CD1c-positive myeloid dendritic cell (primary cell): ENCODE results near the gene WDR70.
"Not testable (repeated sequence)": the region's sequence is repeated elsewhere in the genome, so short reads cannot be mapped to it uniquely, and the experiment has no call there.

Experiments
- DNase-seq: peaks from one replicate; pipeline ENCODE4 v3.0.0-alpha.2; 2016; ENCODE audit errors: extremely low spot score

Gene WDR70

DNA sequence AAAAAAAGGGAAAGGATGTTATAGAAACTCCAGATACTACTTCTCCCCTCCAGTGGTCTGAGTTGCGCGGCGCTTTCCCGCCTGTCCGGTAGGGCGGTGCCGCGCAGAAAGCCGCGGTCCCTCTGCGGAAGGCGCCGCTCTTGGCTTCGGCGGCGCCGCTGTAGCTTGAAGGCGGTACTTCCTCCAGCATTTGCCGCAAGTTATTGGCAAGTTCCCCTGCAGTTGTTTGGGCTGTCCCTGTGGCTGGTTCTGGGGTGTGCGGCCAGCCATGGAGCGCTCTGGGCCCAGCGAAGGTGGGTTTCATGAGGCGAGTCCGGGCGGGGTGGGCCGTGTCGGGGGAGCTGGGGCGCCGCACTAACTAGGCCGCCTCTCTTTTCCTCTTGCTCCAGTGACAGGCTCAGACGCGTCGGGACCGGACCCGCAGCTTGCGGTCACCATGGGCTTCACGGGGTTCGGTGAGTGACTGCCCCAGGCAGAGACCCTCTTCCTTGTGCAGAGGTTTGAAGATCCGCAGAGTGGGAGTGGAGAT lies at the start of gene WDR70:
Gene WDR70, plus strand, starts transcription at position 219 of the 529 bp plus-strand sequence. Its CDS starts 50 bp downstream, at position 269.
- DNase-seq = peak; percentile 95

DNA sequence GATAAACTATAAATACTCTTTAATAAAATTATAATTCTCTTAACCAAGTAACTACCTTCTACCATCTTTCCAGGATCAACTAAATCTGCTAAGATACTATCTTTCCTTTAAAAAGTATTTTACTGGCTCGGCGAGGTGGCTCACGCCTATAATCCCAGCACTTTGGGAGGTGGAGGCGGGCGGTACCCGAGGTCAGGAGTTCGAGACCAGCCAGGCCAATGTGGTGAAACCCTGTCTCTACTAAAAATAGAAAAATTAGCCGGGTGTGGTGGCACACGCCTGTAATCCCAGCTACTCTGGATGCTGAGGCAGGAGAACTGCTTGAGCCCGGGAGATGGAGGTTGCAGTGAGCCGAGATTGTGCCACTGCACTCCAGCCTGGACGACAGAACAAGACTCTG lies 44.4 kb upstream of the WDR70 start:
- not testable (repeated sequence) for DNase-seq

DNA sequence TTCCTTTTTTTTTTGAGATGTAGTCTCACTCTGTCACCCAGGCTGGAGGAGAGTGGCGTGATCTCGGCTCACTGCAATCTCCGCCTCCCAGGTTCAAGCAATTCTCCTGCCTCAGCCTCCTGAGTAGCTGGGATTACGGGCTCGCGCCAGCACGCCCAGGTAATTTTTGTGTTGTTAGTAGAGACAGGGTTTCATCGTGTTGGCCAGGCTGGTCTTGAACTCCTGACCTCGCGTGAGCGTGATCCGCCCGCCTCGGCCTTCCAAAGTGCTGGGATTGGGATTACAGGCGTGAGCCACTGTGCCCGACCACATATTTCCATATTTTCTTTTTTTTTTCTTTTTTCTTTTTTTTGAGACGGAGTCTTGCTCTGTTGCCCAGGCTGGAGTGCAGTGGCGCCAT lies 36.4 kb upstream of the WDR70 start:
- not testable (repeated sequence) for DNase-seq

DNA sequence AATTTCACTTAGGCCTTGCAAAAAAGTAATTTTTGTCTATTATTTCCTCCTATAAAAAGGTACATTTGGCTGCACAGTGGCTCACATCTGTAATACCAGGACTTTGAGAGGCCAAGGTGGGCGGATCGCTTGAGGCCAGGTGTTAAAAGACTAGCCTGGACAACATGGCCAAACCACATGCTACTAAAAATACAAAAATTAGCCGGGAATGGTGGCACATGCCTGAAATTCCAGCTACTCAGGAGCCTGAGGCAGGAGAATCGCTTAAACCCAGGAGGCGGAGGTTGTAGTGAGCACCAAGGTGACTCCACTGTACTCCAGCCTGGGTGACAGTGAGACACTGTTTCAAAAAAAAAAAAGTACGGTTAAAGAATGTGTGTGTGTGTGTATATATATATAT lies 24.0 kb upstream of the WDR70 start:
- DNase-seq = no peak

DNA sequence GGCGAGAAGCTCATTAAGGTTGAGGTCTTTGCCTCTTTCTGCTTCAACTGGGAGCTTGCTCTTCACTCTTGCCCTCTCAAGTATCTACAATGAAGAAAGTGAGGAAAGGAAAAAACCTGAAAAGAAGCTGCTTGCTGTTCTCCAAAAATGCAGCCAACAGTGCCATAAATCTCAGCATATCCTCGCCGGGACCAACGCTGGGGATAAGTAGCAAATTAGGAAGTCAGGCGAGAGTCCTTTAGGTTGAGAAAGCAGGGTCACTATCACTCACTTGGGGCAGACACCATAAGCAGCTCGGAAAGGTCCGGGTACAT lies 8.6 kb upstream of the WDR70 start:
- DNase-seq = no peak

DNA sequence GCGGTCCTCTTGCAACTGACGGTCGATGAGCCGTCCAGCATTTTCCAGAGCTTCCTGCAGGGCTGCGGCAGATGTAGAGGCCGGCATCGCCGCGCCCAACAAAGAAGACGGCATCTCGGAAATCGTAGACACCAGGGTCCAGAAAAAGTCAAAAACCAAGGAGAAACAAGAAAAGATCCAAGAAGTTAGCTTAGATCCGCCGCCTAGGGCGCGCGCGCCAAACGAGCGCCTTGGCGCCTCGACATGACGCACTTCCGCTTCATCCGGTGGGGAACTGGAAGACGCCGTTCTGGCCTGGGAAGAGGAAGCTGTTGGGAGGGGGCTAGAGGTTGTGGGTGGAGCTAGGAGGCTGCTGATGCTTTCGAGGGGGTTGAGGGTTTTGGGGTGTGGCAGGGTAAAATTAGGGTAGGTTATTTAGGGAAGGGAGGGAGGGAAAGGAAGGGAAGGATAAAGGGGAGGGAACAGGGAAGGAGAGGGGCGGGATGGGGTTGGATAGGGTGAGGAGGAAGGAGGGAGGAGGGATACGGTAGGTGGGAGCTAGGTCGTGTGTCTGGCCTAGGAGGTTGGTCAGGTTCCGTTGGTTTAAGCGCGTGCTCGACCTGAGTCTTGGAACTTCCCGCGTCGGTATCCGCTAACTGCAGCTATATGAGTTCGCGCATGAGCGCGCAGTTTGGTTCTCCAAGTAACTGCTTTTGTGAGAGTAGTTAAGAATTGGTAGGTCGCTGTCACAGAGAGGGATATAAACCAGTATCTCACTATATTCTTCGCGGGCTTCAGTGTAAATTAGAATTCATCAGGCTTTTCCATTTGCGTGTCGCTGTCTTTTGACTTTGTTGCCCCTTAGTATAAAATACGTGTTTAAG lies 8.0 kb upstream of the WDR70 start, which contains the start of gene NUP155:
Gene NUP155, minus strand, starts transcription at position 243 of the 863 bp plus-strand sequence. Its CDS starts 129 bp downstream, at position 114.
- peak; percentile 94 for DNase-seq

DNA sequence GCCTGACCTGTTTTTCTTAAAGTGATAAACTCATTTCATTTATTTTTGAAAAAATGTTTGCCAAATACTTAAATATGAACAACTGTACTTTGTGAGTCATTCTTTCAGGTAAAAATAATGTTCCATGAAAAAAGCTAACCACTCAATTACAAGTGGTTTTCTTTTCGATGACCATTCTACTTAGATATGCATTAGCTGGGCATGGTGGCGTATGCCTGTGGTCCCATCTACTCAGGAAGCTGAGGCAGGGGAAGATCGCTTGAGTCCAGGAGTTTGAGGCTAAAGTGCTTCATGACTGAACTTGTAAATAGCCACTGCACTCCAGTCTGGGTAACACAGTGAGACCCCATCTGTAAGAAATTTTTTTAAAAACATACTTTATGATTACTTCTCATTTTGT lies 4.0 kb upstream of the WDR70 start:
- no peak for DNase-seq

DNA sequence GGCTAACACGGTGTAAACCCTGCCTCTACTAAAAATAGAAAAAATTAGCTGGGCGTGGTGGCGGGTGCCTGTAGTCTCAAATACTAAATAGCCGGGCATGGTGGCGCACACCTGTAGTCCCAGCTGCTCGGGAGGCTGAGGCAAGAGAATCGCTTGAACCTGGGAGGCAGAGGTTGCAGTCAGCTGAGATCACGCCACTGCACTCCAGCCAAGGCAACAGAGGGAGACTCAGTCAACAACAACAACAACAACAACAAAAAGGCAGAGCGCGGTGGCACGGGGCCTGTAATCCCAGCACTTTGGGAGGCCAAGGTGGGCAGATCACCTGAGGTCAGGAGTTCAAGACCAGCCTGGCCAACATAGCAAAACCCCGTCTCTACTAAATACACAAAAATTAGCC lies 1.1 kb upstream of the WDR70 start:
- DNase-seq = not testable (repeated sequence)

DNA sequence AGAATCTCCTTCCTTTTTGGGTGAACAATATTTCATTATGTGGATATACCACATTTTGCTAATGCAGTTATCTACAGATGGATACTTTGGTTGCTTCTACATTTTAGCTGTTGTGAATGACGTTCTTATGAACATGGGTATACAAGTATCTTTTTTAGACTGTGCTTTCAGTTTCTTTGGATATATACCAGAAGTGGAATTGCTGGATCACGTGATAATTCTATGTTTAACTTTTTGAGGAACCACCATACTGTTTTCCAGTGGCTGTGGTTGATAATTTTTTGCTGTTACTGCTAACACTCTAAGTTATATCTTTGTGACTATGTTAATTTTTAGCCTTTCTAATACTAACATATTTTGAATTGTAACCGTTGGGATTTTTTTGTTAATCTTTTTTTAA lies 12.5 kb downstream of the WDR70 start:
- peak; percentile 50 for DNase-seq

DNA sequence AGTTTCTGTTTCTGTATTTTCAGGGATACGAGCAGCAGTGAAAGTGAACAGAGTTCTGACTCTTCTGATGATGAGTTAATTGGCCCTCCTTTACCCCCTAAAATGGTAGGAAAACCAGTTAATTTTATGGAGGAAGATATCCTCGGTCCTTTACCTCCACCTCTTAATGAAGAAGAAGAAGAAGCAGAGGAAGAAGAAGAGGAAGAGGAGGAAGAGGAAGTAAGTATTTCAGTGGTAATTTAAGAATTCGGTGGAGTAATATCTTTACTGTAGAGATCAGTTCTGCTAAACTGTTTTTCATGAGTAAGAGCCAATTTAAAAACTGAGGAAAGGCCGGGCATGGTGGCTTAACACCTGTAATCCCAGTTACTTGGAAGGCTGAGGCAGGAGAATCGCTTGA lies 17.2 kb downstream of the WDR70 start:
- no peak for DNase-seq

DNA sequence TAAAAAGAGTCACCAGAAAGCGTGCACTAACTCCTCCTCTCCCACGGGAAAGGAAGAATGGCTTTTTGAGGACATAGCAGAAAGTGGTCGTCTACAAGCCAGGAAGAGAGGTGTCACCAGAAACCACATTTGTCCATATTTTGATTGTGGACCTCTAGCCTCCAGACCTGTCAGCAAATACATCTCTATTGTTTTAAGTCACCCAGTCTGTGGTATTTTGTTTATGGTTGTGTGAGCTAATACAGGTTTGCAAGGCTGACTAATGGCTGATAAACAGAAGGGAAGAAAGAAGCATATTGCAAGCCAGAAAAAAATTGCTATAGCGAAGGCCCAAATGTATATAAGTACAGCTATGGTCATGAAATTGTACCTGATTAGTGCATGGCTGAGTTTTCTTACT lies 21.4 kb downstream of the WDR70 start:
- DNase-seq = no peak

DNA sequence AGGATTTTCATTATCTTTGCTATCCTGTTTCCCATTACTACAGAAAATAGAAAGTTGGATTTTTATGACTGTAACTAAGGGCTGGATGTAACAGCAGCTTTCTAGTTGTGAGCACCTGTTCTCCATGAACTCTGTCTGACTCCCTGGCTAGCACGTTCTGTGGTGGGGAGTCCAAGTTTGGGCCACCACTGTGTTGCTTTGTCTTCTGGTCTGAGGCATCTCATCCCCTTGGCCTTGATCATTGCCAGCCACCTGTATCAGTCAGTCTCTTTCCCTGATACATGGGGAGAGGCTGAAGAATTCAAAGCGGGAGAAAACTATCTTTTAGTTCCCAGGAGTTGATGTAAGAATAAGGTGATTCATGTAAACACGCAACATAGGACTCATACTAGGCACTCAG lies 33.4 kb downstream of the WDR70 start:
- no peak for DNase-seq

DNA sequence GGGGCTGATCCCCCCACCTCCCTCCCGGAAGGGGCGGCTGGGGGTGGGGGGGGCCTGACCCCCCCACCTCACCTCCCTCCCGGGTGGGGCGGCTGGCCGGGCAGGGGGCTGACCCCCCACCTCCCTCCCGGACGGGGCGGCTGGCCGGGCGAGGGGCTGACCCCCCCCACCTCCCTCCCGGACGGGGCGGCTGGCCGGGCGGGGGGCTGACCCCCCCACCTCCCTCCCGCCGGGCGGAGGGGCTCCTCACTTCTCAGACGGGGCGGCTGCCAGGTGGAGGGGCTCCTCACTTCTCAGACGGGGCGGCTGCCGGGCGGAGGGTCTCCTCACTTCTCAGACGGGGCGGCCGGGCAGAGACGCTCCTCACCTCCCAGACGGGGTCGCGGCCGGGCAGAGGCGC lies 36.3 kb downstream of the WDR70 start:
- not testable (repeated sequence) for DNase-seq

DNA sequence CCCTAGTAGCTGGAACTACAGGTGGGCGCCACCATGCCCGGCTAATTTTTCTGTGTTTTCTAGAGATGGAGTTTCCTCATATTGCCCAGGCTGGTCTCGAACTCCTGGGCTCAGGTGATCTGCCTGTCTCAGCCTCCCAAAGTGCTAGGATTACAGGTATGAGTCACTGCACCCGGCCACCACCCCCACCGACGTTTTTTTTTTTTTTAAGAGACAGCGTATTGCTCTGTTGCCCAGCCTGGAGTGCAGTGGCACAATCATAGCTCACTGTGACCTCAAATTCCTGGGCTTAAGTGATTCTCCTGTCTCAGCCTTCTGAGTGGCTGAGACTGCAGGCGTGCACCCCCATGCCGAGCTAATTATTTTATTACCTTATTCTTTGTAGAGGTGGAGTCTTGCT lies 38.2 kb downstream of the WDR70 start:
- DNase-seq = no peak

DNA sequence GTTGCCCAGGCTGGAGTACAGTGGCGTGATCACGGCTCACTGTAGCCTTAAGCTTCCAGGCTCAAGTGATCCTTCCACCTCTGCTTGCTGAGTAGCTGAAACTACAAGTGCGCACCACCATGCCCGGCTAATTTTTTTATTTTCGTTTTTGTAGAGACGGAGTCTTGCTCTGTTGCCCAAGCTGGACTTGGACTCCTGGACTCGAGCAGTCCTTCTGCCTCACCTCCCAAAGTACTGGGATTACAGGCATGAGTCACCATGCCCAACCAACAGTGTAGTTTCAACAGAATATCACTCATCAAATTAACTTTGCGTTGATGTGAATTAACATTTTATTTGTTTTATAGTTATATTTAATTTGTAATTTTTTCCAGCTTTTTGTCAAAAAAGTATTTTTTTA lies 45.3 kb downstream of the WDR70 start:
- no peak for DNase-seq

DNA sequence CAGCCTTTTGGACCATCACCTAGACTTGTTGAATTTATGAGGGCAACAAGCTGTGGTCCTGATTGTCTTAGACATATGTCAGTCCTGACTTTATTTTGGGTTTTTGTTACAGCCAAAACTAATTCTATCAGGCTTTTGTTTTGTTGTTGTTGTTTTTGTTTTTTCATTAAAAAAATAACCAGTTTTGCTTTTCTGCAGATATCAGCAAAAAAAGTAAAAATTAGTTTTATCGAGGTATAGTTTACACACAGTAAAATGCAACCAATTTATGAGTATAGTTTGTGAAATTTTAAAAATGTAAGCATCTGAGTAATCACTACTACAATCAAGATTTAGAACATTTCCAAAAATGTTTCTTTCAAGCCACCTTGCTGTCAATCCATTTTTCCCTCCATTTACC lies 48.9 kb downstream of the WDR70 start:
- DNase-seq = no peak

DNA sequence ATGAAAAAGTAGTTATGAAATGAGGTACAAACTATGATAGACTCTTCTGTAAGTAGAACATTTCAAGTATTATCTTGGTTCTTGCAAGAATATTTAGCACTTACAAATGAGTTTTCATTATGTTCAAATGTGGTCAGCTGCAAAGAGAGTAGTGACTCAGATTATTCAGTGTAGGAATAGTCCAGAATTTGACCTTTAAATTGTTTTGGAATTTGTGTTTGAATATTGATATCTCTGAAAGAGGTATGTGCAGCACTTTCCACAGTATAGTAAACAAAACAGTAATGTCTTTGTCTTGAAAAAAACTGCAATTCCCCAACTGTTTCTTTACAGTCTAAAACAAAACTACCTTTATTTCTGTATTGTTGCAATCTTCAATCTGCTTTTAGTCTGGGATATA lies 56.1 kb downstream of the WDR70 start:
- DNase-seq = no peak

DNA sequence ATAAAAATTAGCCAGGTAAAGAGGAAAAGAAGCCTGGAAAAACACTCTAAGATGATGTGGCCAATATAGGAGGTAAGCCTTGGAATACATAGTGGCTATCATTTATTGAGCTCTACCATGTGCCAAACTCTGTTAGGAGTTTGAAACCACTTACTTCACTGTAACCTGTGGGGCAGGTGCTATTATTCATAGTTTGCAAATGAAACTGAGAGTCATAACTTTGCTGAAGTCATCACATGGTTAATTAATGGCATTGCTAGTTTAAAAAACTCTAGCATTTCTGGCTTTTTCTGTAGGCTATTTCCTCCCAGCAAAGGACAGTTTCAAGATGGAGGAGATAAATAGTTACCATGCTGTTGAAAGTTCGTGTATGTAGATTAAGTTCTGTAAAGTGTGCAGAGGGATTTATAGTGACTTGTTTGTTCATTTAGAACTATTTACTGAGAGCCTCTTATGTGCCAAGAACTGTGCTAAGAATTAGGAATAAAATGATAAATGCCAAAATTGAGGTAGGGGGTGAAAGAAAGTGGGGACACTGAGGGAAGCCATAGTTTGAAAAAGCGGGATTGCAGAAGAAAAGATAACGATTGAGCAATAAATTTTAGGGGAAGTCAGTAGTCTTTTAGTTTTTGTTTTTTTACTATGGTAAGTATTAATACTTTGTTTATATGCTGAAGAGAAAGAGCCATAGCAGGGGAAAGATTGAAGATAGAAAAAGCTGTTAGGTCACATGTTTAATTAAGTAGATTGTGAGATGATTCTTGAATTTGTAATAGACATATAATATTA lies 57.2 kb downstream of the WDR70 start:
- DNase-seq = no peak

DNA sequence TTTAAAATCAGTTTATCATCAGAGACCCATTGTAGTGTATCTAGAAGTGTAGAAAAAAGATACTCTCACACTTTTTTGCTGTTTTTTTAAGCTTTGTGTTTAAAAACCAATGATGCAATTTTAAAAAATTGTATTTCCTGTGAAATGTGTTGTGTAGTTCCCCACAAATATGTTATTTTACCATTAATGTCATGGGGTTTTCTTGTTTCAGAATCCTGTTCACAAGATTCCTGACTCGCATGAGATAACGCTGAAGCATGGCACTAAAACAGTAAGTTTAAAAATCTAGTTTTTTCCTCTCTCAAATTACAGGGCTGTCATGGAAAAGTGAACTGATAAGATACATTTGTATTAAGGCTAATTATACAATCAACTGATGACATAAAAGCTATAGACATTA lies 58.6 kb downstream of the WDR70 start:
- no peak for DNase-seq

DNA sequence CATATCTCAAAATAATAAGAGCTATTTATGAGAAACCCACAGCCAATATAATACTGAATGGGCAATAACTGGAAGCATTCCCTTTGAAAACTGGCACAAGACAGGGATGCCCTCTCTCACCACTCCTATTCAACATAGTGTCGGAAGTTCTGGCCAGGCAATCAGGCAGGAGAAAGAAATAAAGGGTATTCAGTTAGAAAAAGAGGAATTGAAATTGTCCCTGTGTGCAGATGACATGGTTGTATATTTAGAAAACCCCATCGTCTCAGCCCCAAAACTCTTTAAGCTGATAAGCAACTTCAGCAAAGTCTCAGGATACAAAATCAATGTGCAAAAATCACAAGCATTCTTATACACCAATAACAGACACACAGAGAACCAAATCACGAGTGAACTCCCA lies 66.7 kb downstream of the WDR70 start:
- DNase-seq = not testable (repeated sequence)

DNA sequence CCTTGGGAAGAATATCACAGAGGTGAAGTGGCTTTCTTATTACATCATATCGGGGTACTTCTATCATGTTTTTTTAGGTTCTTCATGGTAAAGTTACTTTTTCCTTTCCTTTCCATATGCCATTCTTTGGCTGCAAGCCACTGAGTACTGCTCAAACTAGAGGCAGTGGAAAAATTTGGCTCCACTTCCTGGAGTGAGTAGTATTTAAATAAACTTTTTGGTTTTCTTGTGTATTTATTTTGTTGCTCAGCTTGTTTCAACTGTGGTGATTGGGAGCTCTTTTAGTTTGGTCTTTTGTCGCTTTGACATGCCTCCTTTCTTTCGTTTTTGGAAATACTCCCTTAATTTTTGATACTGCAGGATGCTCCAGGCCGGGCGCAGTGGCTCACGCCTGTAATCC lies 69.8 kb downstream of the WDR70 start:
- DNase-seq = no peak

DNA sequence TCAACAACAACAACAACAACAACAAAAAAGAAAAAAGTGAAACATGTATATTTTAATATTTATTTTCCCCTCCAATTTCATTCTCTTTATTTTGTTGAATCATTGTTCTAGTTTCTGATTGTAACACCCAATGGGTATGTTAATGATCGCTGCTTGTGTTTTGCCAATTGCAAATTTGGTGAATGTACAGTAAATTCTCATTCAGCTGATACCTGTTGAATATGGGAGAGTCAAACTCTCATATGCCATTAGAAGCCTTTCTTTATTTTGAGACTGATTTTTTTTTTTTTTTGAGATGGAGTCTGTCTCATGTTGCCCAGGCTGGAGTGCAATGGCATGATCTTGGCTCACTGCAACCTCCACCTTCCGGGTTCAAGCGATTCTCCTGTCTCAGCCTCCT lies 72.9 kb downstream of the WDR70 start:
- DNase-seq = not testable (repeated sequence)

DNA sequence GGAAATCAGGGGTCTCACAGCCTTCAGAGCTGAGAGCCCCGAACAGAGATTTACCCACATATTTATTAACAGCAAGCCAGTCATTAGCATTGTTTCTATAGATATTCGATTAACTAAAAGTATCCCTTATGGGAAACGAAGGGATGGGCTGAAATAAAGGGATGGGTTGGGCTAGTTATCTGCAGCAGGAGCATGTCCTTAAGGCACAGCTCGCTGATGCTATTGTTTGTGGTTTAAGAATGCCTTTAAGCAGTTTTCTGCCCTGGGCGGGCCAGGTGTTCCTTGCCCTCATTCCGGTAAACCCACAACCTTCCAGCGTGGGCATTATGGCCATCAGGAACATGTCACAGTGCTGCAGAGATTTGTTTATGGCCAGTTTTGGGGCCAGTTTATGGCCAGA lies 74.1 kb downstream of the WDR70 start:
- not testable (repeated sequence) for DNase-seq
